DND-41 (cell line): Measurements from ENCODE around the gene DUSP15.

Experiments used
- EZH2 ChIP-seq: IDR thresholded peaks from 3 replicates; pipeline ENCODE4 v1.6.1; 2012; ENCODE audit warnings: borderline replicate concordance, low read depth, mild to moderate bottlenecking, moderate library complexity, low read length, inconsistent platforms; ENCODE audit not compliant: severe bottlenecking
- TF ChIP-seq, protein P1 (sequence below): IDR thresholded peaks from 2 replicates; pipeline ENCODE4 v1.5.1; 2012; ENCODE audit warnings: borderline replicate concordance, low read length, moderate library complexity, mild to moderate bottlenecking; ENCODE audit not compliant: poor library complexity, severe bottlenecking; ENCODE audit errors: extremely low read depth

DNA sequence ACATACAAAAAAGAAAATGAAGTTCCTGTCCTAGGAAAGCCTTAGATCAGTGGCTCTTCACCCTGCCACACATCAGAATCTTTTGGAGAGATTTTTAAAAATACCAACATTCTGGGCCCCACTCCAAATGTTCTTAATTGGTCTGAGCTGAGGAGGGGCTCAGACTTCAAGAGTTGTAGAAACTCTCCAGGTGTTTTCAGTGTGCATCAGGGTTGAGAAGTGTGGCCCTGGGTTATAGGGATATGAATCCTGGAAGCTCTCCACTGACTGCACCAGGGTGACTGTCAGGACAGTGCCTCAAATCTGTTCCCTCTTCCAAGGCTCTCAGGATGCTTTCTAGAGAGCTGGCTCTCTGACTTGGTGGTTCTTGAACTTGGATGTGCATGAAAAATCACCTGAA is 56.7 kb downstream of the DUSP15 start:
- TF ChIP-seq, protein P1, sequence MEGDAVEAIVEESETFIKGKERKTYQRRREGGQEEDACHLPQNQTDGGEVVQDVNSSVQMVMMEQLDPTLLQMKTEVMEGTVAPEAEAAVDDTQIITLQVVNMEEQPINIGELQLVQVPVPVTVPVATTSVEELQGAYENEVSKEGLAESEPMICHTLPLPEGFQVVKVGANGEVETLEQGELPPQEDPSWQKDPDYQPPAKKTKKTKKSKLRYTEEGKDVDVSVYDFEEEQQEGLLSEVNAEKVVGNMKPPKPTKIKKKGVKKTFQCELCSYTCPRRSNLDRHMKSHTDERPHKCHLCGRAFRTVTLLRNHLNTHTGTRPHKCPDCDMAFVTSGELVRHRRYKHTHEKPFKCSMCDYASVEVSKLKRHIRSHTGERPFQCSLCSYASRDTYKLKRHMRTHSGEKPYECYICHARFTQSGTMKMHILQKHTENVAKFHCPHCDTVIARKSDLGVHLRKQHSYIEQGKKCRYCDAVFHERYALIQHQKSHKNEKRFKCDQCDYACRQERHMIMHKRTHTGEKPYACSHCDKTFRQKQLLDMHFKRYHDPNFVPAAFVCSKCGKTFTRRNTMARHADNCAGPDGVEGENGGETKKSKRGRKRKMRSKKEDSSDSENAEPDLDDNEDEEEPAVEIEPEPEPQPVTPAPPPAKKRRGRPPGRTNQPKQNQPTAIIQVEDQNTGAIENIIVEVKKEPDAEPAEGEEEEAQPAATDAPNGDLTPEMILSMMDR: no peak
- TF ChIP-seq EZH2: no peak
